ENCODE data around the gene SCD5.
A peak's percentile ranks its signal among the peaks of the same experiment; 100 is the strongest.

SCD5 gene

DNA sequence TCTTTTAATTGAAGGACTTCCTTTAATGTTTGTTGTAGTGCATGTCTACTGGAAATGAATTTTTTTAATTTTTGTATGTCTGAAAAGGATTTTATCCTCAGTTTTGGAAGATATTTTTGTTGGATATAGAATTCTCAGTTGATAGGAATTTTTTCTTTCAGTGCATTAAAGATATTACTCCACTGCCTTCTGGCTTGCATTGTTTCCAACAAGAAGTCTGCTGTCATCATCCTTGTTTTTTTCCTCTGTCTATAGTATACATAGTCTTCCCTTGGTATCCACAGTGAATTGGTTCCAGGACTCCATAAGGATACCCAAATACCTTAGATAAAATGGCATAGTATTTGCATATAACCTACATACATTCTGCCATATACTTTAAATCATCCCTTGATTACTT, 33.5 kb downstream of the SCD5 start:
- no peak for DNase-seq (ENCODE audit: low spot score)

DNA sequence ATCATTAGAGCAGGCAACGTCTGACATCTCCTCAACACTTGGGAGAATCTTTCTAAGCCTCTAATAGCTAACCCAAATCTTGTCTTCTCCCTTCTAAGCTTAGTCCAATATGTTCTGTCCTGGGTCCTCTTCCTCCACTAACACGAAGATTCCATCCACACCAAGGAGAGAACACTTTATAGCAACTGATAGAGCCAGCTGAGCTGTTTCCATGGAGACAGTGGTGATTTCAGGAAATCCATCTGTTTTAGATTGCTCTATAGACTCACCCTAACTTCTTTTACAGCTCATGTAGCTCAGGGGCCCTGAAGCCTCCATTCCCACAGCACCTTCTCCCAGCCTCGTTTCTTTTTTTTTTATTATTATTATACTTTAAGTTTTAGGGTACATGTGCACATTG, 37.4 kb downstream of the SCD5 start:
- DNase-seq (ENCODE audit: low spot score) = no peak

DNA sequence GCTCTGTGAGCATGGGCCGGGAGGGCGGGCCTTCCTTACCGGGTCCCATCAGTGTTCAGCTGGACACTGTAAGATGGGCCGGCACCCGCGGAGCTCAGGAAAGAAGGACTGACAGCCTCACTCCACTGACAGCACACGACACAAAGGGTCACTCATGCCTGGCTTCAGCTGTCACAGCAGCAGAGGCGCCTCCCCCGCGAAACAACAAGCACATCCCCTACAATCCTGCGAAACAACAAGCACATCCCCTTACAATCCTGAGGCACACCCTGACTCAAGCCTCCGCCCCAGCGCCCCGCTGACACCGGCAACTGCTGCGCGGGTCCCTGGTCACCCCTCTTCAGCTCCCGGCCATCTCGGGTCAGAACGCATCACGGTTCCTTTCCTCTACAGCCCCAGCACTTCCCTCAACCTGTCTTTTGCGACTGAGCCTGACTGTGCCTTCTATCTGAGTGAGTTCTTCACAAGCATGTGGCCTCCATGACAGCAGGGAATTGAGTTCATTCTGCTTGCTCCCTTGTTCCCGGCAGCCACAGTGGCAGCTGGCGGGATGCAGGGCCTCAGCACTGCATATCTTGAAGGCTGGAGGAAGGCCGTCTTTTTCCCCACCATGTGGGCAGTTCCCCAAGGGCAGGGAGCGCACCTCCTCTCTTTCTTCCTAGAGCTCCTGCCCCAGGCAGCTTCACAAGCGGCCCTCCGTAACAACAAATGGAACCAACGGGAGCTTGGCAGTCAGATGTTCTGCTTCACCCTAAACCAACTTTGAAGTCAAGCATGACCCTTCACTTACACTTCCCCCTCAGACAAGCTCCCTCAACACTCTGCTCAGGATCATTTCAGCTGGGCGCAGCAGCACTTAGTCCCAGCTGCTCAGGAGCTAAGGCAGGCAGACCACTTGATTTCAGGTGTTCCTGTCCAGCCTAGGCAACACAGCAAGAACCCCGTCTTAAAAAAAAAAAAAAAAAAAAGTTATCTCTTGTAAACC, 39.6 kb downstream of the SCD5 start:
- no peak for DNase-seq (ENCODE audit: low spot score)

DNA sequence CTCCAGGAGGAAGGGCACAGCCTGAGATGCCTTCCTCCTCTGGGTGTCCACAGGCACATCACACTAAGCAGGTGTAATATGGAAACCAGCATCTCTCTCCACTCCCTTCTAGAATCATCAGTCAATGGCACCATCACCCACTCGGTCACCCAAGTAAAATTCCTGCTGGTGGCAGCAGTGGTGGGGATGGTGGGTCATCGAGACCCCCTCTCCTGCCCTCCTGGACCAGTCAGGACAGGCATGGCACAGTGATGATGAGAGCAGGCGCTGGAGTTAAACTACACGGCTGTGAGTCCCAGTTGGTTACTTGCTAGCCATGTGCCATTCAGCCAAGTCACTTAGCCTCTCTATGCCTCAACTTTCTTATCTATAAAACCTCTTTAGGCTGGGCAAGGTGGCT, 42.5 kb downstream of the SCD5 start:
- no peak for DNase-seq (ENCODE audit: low spot score)

DNA sequence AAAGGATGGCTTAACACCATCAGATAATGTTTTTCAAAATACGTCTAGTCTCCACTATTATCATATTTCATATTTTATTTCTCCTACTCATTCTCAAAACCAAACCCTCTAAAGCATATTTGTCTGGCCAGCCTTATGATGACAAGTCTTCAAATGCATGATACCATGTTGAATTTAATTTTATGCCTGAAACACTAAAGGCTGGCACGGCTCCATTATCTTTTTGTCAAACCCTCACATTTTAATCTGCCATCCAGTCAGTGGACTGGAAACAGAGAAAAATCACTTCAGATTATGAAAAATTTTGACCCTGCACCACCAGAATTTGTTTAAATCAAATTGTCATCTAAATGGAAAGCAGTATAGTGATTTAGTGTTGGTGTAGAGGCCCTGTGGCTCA, 42.9 kb downstream of the SCD5 start:
- DNase-seq (ENCODE audit: low spot score) = no peak

DNA sequence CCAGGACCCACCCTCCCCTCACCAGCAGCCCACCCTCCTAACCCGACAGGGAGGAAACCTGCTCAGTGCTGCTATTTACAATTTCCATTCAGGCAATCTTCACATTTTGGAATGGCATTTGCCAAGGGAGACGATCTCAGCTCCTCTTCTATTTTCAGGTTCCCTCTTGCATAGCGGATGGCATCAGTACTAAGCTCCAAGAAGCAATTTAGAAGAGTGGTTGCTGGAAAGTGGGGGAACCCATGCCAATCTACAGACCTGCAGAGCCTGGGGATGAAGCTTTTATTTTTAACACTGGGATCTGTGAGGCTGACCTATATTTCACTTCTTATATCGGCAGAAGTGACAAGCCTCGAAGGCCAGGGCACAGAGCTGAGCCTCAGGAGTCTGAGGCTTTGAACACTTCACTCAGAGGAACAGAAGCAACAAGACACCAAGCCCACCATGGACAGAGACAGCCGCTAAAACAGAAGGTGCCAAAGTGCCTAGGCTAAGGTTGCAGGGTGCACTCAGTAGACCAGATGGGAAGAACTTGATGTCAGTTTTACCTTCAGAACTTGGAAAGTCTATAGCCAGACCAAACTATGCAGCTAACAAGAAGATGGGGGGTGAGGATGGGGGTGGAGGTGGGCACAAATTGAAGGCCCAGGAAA, 44.0 kb downstream of the SCD5 start:
- no peak for DNase-seq (ENCODE audit: low spot score)

DNA sequence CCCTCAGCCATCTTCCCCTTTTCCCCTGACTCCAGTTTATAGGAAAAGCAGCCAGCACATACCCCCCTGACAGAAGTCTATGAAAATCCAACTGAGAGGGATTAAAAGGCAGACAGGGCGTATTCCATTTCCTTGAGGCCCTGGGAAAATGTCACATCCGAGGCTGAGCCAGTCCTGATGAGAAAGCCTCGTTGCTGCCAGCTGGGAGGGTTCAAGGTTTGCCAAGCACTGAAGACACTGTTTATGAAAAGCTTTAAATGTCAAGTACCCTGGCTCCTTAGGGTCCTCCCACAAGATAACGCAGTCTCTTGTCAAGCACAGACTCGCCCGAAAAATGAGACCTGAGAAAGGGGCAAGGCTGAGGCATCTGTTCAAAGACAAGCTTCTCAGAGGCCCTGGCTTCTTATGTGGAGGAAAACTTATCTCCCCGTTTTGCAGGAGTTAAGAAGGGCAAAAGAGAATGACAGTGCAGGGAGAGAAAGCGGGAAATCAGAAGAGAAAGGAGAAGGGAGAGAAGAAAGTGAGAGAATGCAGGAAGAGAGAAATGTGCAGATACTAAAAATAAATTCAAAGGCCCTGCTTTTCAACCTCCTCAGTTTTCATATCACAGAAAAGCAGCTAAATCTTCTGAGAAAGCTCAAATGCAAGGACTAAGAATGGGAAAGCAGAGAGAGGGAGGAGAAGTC, 44.7 kb downstream of the SCD5 start:
- no peak for DNase-seq (ENCODE audit: low spot score)

DNA sequence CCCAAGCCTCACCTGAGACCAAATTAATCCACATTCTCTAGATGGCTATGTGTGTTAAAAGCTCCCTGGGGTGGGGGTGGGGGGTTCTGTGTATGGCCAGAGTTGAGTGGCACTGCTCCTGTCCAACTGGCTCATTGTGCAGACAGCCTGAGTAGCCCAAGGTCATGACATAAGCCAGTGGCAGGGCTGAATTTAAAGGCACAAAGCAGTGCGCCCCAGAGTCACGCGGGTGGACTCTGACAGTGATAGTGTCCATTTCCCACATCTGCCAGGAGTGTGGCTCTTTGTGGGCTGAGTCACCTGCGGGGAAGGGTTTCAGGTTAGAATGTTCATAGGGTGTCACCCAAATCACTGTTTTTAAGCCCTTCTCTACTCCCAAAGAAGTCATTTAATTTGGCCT, 45.4 kb downstream of the SCD5 start:
- DNase-seq (ENCODE audit: low spot score) = no peak

DNA sequence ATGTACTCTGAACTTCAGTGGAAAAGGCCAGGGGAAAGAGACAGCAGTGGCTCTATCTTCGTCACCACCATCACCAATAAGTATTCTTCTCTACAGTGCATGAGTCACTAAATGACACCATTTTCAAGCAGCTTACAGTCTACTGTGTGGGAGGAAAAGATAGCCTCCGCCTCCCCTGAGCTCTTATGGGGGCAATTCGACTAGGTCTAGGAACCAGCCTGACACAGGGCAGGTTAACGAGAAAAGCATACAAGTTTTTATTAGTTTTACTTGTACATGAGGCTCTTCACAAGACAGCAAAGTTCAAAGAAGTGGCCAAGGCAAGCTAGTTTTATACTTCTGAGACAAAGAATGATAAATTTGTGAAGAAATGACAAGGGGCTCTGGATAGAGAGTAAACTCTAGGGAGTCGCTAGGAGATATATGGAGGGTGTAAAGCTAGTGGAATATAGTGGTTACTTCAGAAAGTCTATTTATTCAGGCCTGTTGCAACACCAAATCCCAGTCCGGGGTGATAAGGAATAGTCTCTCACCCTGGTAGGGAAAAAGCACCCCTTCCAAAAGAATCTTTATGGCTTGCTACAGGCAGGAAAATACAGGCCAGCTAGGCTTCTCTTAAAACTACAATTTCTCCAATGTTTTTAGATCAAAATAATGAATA, 49.7 kb downstream of the SCD5 start:
- DNase-seq (ENCODE audit: low spot score) = no peak

DNA sequence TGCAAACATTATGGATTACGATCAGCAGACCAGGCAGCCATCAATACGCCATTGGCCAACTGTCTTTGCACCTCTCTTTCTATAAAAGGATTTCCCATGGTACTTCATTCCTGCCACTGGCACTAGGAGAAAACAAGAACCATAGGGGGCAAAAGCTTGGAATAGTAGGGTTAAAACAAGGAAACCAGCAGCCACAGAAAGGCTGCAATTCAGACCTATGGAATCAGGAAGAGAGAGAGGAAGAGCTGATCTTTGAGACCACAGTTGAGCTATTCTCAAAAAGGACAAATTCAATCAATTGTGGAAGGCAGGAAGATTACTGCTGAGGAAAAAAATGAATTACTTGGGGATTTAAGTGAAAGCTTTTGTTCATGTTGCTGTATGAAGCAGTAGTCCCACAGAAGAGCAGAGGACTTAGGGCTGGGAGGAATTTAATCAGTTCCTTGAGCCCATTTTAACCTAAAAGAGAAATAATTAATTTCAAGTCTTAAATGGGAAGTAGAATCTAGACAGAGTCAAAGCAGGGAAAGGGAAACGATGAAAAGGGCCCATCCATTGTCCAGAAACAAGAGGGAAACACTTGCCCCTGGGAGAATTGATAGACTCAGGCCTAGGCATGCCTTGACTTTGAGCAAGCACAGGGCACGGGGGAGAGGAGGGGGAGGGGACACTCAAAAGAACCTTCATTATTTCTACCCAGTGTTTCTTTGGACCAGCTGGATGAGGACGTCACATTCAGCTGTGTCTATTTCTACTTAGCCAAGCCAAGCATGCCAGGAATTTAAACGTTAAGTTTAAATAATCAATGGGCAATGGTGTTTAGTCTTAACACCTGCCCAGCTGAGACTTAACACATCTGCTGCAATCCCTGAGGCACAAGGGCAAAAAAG, 50.7 kb downstream of the SCD5 start:
- DNase-seq (ENCODE audit: low spot score) = no peak

DNA sequence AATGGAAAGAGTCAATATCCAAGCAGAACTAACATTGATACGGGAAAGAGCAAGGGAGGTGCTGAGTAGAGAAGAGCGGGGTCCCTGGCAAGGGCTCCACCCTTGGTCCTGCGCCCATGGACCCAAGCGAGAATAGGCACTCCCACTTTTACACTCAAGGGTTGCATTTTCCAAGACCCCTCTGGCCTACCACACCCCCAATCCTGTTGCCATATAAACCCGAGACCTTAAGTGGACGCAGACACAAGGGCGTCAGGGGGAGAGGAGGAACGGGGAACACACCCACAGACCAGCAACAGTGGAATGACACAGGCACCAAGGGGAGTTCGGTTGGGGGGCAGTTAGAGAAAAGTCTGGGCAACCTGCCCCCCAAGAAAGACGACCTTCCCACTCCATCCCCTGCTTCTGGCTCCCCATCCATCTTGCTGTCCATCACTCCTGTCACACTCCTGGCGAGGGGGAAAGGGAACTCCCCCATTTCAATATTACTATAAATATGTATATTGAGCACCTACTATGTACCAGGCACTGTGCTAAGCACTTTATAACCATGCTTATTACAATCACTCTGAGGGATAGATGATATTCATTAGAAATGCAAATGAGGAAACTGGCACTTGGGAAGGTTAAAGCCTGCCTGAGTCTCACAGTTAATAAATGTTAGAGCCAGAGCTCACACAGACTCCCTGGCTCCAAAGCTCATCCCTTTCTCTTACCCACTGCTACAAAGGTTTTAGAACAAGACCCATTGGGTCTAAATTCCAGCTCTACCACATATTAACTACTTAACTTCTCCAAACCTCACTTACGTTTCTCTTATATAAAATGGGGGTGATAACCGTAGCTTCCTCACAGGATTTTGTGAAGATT, 51.7 kb downstream of the SCD5 start:
- no peak for DNase-seq (ENCODE audit: low spot score)

DNA sequence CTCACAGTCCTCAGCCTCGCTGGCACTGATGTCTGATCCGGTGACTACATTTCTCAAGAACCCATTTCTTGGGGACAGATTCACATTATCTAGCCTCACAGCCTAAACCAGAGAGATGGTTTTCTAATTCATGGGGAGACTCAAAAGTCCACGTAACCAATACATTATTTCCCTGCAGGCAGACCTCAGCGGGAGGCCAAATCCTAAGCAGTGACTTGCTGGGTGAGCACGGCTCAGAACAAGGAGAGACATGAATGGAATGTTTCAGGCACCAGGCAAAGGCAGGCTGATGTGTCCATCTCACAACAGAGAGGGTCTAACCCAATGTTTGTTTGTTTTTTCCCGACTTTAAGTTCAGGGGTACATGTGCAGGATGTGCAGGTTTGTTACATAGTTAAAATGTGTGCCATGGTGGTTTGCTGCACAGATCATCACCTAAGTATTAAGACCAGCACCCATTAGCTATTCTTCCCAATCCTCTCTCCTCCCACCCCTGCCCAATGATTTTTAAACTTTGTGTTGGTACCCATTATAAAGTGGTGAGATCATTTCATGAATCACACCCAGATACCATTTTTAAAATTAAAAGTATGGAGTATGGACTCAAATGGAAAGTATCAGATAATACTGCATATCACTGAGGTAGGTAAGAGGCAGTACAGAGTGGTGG, 53.3 kb downstream of the SCD5 start:
- no peak for DNase-seq (ENCODE audit: low spot score)

DNA sequence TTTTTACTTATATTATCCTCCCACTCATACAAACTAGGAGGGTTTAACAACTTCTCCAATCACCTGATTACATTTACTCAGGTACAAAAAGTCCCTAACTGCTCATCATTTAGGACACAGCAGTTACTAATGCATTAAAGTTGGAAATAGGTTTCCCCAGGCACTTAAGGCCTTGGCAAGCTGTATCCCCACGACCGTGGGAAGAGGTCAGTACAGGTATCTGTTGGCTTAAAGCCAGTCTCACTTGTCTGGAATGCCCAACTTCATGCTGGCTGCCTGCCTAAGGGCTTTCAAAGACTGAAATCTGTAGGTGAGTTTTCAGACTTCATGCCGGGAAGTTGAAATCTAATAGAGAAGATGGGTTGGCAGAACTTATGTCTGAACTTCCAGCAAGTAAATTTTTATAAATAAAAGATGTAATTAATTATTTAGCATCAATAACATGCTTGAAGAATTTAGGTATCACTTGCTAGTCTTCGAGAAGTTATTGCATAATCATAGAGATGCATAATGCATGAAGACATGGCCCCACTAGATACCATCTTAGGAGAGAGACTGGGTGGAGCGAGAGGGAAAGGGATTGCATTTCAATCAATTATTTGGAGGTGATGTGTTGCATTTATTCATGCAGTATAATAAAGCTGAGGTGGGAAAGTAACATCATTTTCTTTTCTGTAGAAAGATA, 54.2 kb downstream of the SCD5 start:
- DNase-seq (ENCODE audit: low spot score) = no peak

DNA sequence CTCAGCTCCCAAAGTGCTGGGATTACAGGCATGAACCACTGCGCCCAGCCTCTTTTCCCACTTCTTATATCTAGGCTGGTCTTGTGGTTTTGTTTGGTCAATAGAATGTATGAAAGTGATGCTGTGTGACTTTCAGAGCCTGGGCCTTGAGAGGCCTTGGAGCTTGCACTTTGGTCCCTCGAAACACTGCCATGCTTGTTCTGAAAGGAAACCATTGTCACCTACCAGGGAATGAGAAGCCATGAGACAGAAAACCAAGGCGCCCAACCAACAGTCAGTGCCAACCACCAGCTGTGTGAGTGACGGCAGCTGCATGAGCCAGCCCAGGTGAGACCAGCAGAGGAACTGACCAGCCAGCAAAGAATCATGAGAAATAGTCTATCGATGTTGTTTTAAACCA, 57.4 kb downstream of the SCD5 start:
- DNase-seq (ENCODE audit: low spot score) = no peak

DNA sequence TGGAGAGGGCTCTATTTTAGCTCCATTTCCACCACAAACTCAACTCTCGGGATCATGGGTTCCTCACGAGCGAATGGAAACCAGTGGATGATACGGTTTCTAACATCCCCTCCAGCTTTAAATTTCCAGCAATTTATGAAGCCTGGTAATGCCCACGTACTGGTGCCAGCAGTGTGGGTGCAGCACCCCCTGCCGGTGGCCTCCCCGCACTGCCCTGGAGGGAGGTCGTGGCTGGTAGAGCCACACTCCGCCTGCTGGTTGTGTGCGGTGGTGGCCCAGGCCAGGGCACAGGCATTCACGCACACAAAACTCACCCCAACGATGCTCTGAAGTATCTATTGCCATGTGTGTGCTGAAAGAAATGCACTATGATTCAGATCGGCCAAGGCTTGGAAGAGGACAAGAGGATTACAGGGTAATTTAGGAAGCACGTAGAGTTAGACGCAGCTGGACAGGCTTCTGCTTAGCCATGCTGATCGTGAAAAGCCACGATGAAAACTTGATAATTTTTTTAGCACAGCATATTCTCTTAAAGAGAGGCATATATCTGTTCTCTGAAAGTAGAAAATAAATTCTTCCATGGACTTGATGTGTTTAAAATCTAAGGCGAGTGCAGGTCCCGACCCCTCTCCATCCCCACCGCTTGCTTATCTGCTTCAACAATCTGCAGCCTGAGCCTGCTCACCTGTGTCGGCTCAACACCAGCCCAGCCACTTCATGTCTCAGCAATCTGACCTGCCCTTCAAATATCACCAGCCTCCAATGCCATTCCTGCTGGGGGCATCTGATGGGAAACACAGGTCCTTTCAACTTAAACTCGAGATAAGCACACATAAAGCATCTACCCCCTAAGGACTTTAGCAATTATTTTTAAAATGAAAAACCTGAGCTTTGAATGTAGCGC, 59.1 kb downstream of the SCD5 start:
- DNase-seq (ENCODE audit: low spot score) = peak; percentile 78

DNA sequence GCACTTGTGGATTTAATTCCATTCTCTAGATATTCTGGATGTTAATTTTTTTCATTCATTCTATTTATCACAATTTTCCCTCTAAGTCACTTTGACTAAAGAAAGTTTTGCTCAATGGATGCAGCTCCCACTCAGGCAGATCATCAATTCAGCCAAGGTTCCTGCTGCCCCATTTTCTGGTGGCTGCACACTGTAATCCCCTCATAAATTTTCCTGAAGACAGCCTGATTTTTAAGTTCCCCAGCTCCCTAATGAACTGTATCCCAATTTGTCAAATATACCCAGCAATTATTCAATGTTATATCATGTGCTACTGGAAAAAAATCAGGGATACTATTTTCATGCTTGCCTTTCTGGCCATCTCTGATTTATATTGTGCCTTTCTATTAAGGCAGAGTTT, 61.2 kb downstream of the SCD5 start:
- DNase-seq (ENCODE audit: low spot score) = no peak

DNA sequence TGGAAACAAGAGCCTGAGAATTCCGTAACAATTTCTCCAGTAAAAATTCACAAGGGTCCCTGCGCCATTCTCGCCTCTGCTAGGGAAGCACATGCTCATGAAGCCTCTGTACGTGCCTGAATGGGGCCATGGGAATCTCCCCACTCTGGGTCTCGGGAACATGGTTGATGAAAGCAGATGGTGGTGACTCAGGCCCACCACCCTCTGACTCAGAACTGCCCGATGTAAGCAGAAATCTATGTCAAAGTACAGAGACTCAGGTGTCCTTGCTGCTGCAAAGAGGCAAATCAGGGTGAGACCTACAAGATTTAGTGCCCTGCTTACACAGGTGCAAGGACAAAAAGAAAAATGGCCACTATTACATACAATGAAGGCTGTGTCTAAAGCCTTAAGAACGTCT, 65.0 kb downstream of the SCD5 start:
- no peak for DNase-seq (ENCODE audit: low spot score)

DNA sequence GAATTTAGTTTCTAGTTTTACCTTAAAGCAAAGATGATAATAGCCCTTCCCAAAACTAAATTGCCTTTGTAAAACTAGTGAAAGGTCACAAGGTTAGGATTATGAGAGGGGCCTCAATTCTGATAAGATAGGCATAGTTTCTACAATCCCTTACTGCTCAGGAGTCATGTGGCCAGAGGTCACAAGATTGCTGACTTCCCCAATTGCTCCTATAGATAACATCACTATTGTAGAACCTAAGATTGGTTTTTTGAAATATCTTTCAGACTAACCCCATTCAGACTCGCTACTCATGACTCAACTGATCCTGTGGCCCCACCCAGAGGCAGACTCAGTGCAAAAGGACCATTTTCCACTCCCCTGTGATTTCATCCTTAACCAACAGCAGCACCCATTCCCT, 70.3 kb downstream of the SCD5 start:
- no peak for DNase-seq (ENCODE audit: low spot score)
